Osteoblast (primary cell): ENCODE data around the gene ATN1. TPM values are rescaled to one million over a fixed set of nuclear protein-coding genes. Genes with fewer than 3 reads are reported as not detected.

Experiments
- DNase-seq: peaks from one replicate; pipeline ENCODE4 v3.0.0; 2011; ENCODE audit warnings: low spot score, mixed read lengths; ENCODE audit not compliant: insufficient read length; ENCODE audit errors: missing footprints
- H2AFZ ChIP-seq: 2 replicates; pipeline ENCODE4 v1.6.0; 2011; ENCODE audit warnings: mild to moderate bottlenecking, low read length
- H3K27ac ChIP-seq: 2 replicates; pipeline ENCODE4 v1.5.1; 2011; ENCODE audit warnings: mild to moderate bottlenecking, low read depth, low read length, moderate library complexity
- H3K27me3 ChIP-seq: 2 replicates; pipeline ENCODE4 v1.6.0; 2012; ENCODE audit warnings: mild to moderate bottlenecking, control low read depth, inconsistent platforms, low read length, moderate library complexity; ENCODE audit not compliant: insufficient read depth
- H3K36me3 ChIP-seq: 2 replicates; pipeline ENCODE4 v1.5.1; 2011; ENCODE audit warnings: mild to moderate bottlenecking, low read length, control low read depth, moderate library complexity; ENCODE audit not compliant: insufficient read depth
- H3K4me1 ChIP-seq: 2 replicates; pipeline ENCODE4 v1.5.1; 2011; ENCODE audit warnings: mild to moderate bottlenecking, low read length, control low read depth, moderate library complexity; ENCODE audit not compliant: insufficient read depth
- H3K4me2 ChIP-seq: 2 replicates; pipeline ENCODE4 v1.6.0; 2011; ENCODE audit warnings: mild to moderate bottlenecking, low read length; ENCODE audit not compliant: insufficient read depth
- H3K4me3 ChIP-seq: fragments of 200-600 bp; sonication (generic); 3 replicates; pipeline ENCODE4 v1.5.1; 2012; ENCODE audit warnings: mild to moderate bottlenecking, low read length, inconsistent platforms; ENCODE audit not compliant: insufficient read depth
- H3K79me2 ChIP-seq: 2 replicates; pipeline ENCODE4 v1.6.0; 2012; ENCODE audit warnings: mild to moderate bottlenecking, low read length, control low read depth, inconsistent platforms; ENCODE audit not compliant: insufficient read depth
- H3K9me3 ChIP-seq: 2 replicates; pipeline ENCODE4 v1.5.1; 2011; ENCODE audit warnings: low read depth, low read length, control low read depth
- H4K20me1 ChIP-seq: 2 replicates; pipeline ENCODE4 v1.6.0; 2012; ENCODE audit warnings: mild to moderate bottlenecking, low read length, control low read depth; ENCODE audit not compliant: insufficient read depth
- total RNA-seq: library from RNA; depleted of rRNA; stranded (reverse); fragments of >200 nt; gene quantifications from 2 replicates; pipeline ENCODE4 v1.2.3, GENCODE V29; 2012
- TF ChIP-seq, protein P1 (sequence below): IDR thresholded peaks from 2 replicates; pipeline ENCODE4 v1.5.1; 2011; ENCODE audit warnings: mild to moderate bottlenecking, low read depth, low read length, moderate library complexity; ENCODE audit errors: extremely low read depth

Gene ATN1
- total RNA-seq, 1 donor: 14.1 TPM

GRCh38 chr12:6923003-6923732 lies 4.6 kb upstream of the ATN1 start:
- H3K4me3 ChIP-seq: no peak overlapping the region
- H3K36me3 ChIP-seq: peaks cover 20% of the 10 kb centered on the region
- H4K20me1 ChIP-seq: no peaks in the 10 kb centered on the region
- no peak overlapping the region for H2AFZ ChIP-seq
- TF ChIP-seq, protein P1, sequence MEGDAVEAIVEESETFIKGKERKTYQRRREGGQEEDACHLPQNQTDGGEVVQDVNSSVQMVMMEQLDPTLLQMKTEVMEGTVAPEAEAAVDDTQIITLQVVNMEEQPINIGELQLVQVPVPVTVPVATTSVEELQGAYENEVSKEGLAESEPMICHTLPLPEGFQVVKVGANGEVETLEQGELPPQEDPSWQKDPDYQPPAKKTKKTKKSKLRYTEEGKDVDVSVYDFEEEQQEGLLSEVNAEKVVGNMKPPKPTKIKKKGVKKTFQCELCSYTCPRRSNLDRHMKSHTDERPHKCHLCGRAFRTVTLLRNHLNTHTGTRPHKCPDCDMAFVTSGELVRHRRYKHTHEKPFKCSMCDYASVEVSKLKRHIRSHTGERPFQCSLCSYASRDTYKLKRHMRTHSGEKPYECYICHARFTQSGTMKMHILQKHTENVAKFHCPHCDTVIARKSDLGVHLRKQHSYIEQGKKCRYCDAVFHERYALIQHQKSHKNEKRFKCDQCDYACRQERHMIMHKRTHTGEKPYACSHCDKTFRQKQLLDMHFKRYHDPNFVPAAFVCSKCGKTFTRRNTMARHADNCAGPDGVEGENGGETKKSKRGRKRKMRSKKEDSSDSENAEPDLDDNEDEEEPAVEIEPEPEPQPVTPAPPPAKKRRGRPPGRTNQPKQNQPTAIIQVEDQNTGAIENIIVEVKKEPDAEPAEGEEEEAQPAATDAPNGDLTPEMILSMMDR: no peak
- no peaks in the 10 kb centered on the region for H3K9me3 ChIP-seq
- no peak overlapping the region for H3K4me2 ChIP-seq
- peaks cover 30% of the 10 kb centered on the region for H3K4me1 ChIP-seq
- no peak overlapping the region for H3K27ac ChIP-seq
- H3K27me3 ChIP-seq: no peaks in the 10 kb centered on the region
- DNase-seq: peak; percentile 30
- H3K79me2 ChIP-seq: peaks cover 13% of the 10 kb centered on the region

- H2AFZ ChIP-seq: peak overlapping the region; percentile 57
Observed at GRCh38 chr12:6923851-6924250, 3.9 kb upstream of the ATN1 start.

GRCh38 chr12:6925239-6925539 lies 2.6 kb upstream of the ATN1 start:
- peak overlapping the region; percentile 96 for H3K4me2 ChIP-seq
- peaks cover 20% of the 10 kb centered on the region for H3K36me3 ChIP-seq
- H3K27me3 ChIP-seq: no peaks in the 10 kb centered on the region
- peak overlapping the region; percentile 90 for H3K27ac ChIP-seq
- H2AFZ ChIP-seq: peak overlapping the region; percentile 32
- peaks cover 43% of the 10 kb centered on the region for H3K4me1 ChIP-seq
- no peaks in the 10 kb centered on the region for H3K9me3 ChIP-seq
- DNase-seq: no peak
- H3K4me3 ChIP-seq: peak overlapping the region; percentile 85
- TF ChIP-seq, protein P1: no peak
- H3K79me2 ChIP-seq: peaks cover 32% of the 10 kb centered on the region
- peaks cover 14% of the 10 kb centered on the region for H4K20me1 ChIP-seq

More at GRCh38 chr12:6923851-6924250, 3.9 kb upstream of the ATN1 start:
- Histone ChIP-seq H3K79me2 (peaks cover 19% of the 10 kb centered on the region), H3K9me3 (no peaks in the 10 kb centered on the region), H3K27ac (no peak overlapping the region), H3K36me3 (peaks cover 20% of the 10 kb centered on the region), H3K4me3 (no peak overlapping the region), H3K4me2 (no peak overlapping the region), H3K27me3 (no peaks in the 10 kb centered on the region), H3K4me1 (peaks cover 30% of the 10 kb centered on the region), H4K20me1 (peaks cover under 1% of the 10 kb centered on the region)
- TF ChIP-seq, protein P1: no peak
- no peak for DNase-seq

- Histone ChIP-seq H3K79me2 (peaks cover 35% of the 10 kb centered on the region), H3K4me3 (peak overlapping the region; percentile 85), H3K36me3 (peaks cover 20% of the 10 kb centered on the region), H3K9me3 (no peaks in the 10 kb centered on the region), H3K4me2 (peak overlapping the region; percentile 96), H3K27ac (peak overlapping the region; percentile 90), H3K27me3 (no peaks in the 10 kb centered on the region), H4K20me1 (peaks cover 15% of the 10 kb centered on the region), H3K4me1 (peaks cover 45% of the 10 kb centered on the region), H2AFZ (peak overlapping the region; percentile 32)
- DNase-seq: peak; percentile 95
- TF ChIP-seq, protein P1: no peak
Observed at GRCh38 chr12:6925540-6926279, 2.0 kb upstream of the ATN1 start.
